Neutrophil (primary cell): ENCODE data around the gene ABL1.

Experiments
- H3K27ac ChIP-seq: fragments of 200-600 bp; sonication (generic); 2 replicates; pipeline ENCODE4 v1.5.1; 2016; ENCODE audit warnings: mild to moderate bottlenecking, moderate library complexity
- H3K27me3 ChIP-seq: fragments of 200-600 bp; sonication (generic); 2 replicates; pipeline ENCODE4 v1.6.0; 2016; ENCODE audit warnings: mild to moderate bottlenecking
- H3K36me3 ChIP-seq: fragments of 200-600 bp; sonication (generic); 2 replicates; pipeline ENCODE4 v1.5.1; 2017
- H3K4me1 ChIP-seq, 2 experiments: fragments of 200-600 bp in 1 of 2; sonication (generic) in 1 of 2; 1 replicate in 1 of 2; 2 replicates in 1 of 2; pipeline versions ENCODE4 v1.5.1 to v1.6.1; 2013 to 2016; ENCODE audit warnings: low read depth in 1 of 2, low read length in 1 of 2, mild to moderate bottlenecking in 1 of 2, moderate library complexity in 1 of 2; ENCODE audit not compliant: control insufficient read depth in 1 of 2, insufficient read depth in 1 of 2
- H3K4me3 ChIP-seq, 2 experiments: fragments of 200-600 bp in 1 of 2; sonication (generic) in 1 of 2; 1 replicate in 1 of 2; 2 replicates in 1 of 2; pipeline ENCODE4 v1.5.1; 2013 to 2016; ENCODE audit warnings: low read depth in 1 of 2, low read length in 1 of 2, mild to moderate bottlenecking in 1 of 2, moderate library complexity in 1 of 2
- H3K9me3 ChIP-seq: fragments of 200-600 bp; sonication (generic); 2 replicates; pipeline ENCODE4 v1.5.1; 2016
- CTCF ChIP-seq: fragments of 200-600 bp; sonication (generic); IDR thresholded peaks from 2 replicates; pipeline ENCODE4 v1.5.1; 2016; ENCODE audit warnings: antibody characterized with exemption

ABL1 gene

GRCh38 chr9:130834371-130835336, at the start of gene ABL1:
ABL1 (plus strand) TSS chr9:130835254; CDS start chr9:130835447, 193 bp downstream.
- H3K9me3 ChIP-seq, result no peaks in the 10 kb centered on the region
- no peak for TF ChIP-seq CTCF
- H3K36me3 ChIP-seq, result no peaks in the 10 kb centered on the region
- peaks cover 15% of the 10 kb centered on the region in 2 experiments for H3K4me1 ChIP-seq
- H3K27me3 ChIP-seq, result peaks cover 28% of the 10 kb centered on the region
- peak within 1 kb of the TSS; percentile 42 to 57 for H3K4me3 ChIP-seq
- no peak within 1 kb of the TSS for H3K27ac ChIP-seq

- Histone ChIP-seq H3K9me3 (peaks cover 3% of the 10 kb centered on the region), H3K27me3 (no peaks in the 10 kb centered on the region), H3K27ac (no peak overlapping the region), H3K4me3 (no peak overlapping the region), H3K36me3 (no peaks in the 10 kb centered on the region), H3K4me1 (no peaks in the 10 kb centered on the region)
- no peak for TF ChIP-seq CTCF
Measured at GRCh38 chr9:130785940-130786508, 49.0 kb upstream of the ABL1 start.

GRCh38 chr9:130786526-130786925, 48.5 kb upstream of the ABL1 start:
- Histone ChIP-seq H3K27ac (no peak overlapping the region), H3K9me3 (peaks cover 3% of the 10 kb centered on the region), H3K27me3 (no peaks in the 10 kb centered on the region), H3K4me3 (no peak overlapping the region), H3K36me3 (no peaks in the 10 kb centered on the region), H3K4me1 (no peaks in the 10 kb centered on the region)
- TF ChIP-seq CTCF, result no peak

GRCh38 chr9:130789747-130790672, 45.0 kb upstream of the ABL1 start:
- Histone ChIP-seq H3K36me3 (no peaks in the 10 kb centered on the region), H3K4me1 (no peaks in the 10 kb centered on the region), H3K9me3 (peaks cover 3% of the 10 kb centered on the region), H3K27ac (no peak overlapping the region), H3K4me3 (no peak overlapping the region), H3K27me3 (no peaks in the 10 kb centered on the region)
- TF ChIP-seq CTCF, result no peak

- H3K27me3 ChIP-seq, result no peaks in the 10 kb centered on the region
- peaks cover 3% of the 10 kb centered on the region for H3K9me3 ChIP-seq
- no peak overlapping the region for H3K27ac ChIP-seq
- no peak for TF ChIP-seq CTCF
- H3K4me1 ChIP-seq, result no peaks in the 10 kb centered on the region
- H3K4me3 ChIP-seq, result no peak overlapping the region
- H3K36me3 ChIP-seq, result no peaks in the 10 kb centered on the region
Measured at GRCh38 chr9:130791303-130791894, 43.7 kb upstream of the ABL1 start.
